Measurements from ENCODE around the gene MCOLN2. TPM values are rescaled to one million over a fixed set of nuclear protein-coding genes. Genes with fewer than 3 reads are reported as not detected.

MCOLN2 gene
- total RNA-seq, 1 experiment from 2014 or later = 11.3 TPM

GRCh38 chr1:84876353-84876752, 120.6 kb downstream of the MCOLN2 start:
- DNase-seq (ENCODE audit: low read depth, low spot score) (no peak), ATAC-seq (no peak)
- intact Hi-C loops (cut with micrococcal nuclease) = no loop called here
- no peaks in the 10 kb centered on the region for H3K9me3 ChIP-seq (ENCODE audit: control insufficient read depth in 1 of 2, insufficient read depth in 1 of 2, low read depth in 1 of 2, low read length in 2 of 2)
- no peak overlapping the region for H3K9ac ChIP-seq (ENCODE audit: low read length)
- no TSS peak for BruUV-seq (replicated peaks)
- no peaks in the 10 kb centered on the region for H3K9me2 ChIP-seq (ENCODE audit: insufficient read depth)
- no peak overlapping the region for H3K4me2 ChIP-seq (ENCODE audit: low read length)
- no peaks in the 10 kb centered on the region for H4K20me1 ChIP-seq (ENCODE audit: insufficient read depth)
- no peak overlapping the region for H3K27ac ChIP-seq (ENCODE audit: low read depth, low read length)
- ChIA-PET CTCF (no interaction called here), POLR2A (interaction anchor here (0.9 kb wide), 1 partner anchor 10 kb away, joined by 4 read pairs; no protein-coding TSS in a partner anchor), RAD21 (ENCODE audit: low non-redundant PET in 1 of 2, low total read pairs in 2 of 2, uncharacterized antibody in 2 of 2, unreplicated experiment in 2 of 2) (no interaction called here)
- no peaks in the 10 kb centered on the region for H3K4me1 ChIP-seq (ENCODE audit: control insufficient read depth in 1 of 2, insufficient read depth in 2 of 2, low read length in 2 of 2)
- H3K36me3 ChIP-seq (ENCODE audit: control insufficient read depth in 1 of 2, insufficient read depth in 2 of 2, low read length in 2 of 2) = no peaks in the 10 kb centered on the region
- H3K27me3 ChIP-seq (ENCODE audit: insufficient read depth, low read length) = no peaks in the 10 kb centered on the region
- H3K4me3 ChIP-seq (replicated peaks in 1 of 2; ENCODE audit: low read depth in 1 of 2, low read length in 2 of 2) = no peak overlapping the region
- TF ChIP-seq CBX3 (IDR thresholded peaks at IDR 0.05; ENCODE audit: low read depth) (no peak), ZNF274 (IDR thresholded peaks at IDR 0.05; ENCODE audit: low read depth, low read length) (no peak), EZH2phosphoT487 (IDR thresholded peaks at IDR 0.05; ENCODE audit: borderline replicate concordance) (no peak), REST (IDR thresholded peaks at IDR 0.05; ENCODE audit: low read depth) (no peak), TCF7L2 (IDR thresholded peaks at IDR 0.05; ENCODE audit: borderline replicate concordance, extremely low read depth, insufficient read depth, insufficient read length) (no peak), SIN3A (IDR thresholded peaks at IDR 0.05; ENCODE audit: low read depth) (no peak; the same call in 1 of the 2 replicates), POLR2AphosphoS5 (IDR thresholded peaks at IDR 0.05; ENCODE audit: low read depth, low read length) (no peak), POLR2A (IDR thresholded peaks at IDR 0.05; ENCODE audit: borderline replicate concordance, extremely low read depth, insufficient read depth, insufficient read length) (no peak), RAD21 (IDR thresholded peaks at IDR 0.05; ENCODE audit: low read depth) (no peak), ZBTB33 (IDR thresholded peaks at IDR 0.05; ENCODE audit: extremely low read depth, insufficient replicate concordance, low read length) (no peak), JUND (IDR thresholded peaks at IDR 0.05) (no peak), CTCF (IDR thresholded peaks at IDR 0.05 in 2 of 3, conservative IDR thresholded peaks at IDR 0.05 in 1 of 3; ENCODE audit: borderline replicate concordance in 1 of 3, insufficient read depth in 1 of 3, low read depth in 2 of 3, low read length in 2 of 3) (no peak), FOSL1 (IDR thresholded peaks at IDR 0.05; ENCODE audit: low read depth) (no peak), SP1 (IDR thresholded peaks at IDR 0.05; ENCODE audit: low read depth) (no peak), SRF (IDR thresholded peaks at IDR 0.05; ENCODE audit: low read depth) (no peak), ELF1 (IDR thresholded peaks at IDR 0.05; ENCODE audit: borderline replicate concordance, low read depth) (no peak), EZH2 (IDR thresholded peaks at IDR 0.05) (no peak), YY1 (IDR thresholded peaks at IDR 0.05; ENCODE audit: extremely low read depth, insufficient replicate concordance, low read depth, low read length) (no peak), CEBPB (IDR thresholded peaks at IDR 0.05; ENCODE audit: low read depth) (no peak), MAX (IDR thresholded peaks at IDR 0.05) (no peak)
- H2AFZ ChIP-seq (ENCODE audit: low read depth, low read length, poor library complexity, severe bottlenecking) = no peak overlapping the region
- H3K79me2 ChIP-seq (ENCODE audit: insufficient read depth, low read length) = peaks cover 48% of the 10 kb centered on the region
